ENCODE measurements around the gene NEO1.

Gene NEO1

DNA sequence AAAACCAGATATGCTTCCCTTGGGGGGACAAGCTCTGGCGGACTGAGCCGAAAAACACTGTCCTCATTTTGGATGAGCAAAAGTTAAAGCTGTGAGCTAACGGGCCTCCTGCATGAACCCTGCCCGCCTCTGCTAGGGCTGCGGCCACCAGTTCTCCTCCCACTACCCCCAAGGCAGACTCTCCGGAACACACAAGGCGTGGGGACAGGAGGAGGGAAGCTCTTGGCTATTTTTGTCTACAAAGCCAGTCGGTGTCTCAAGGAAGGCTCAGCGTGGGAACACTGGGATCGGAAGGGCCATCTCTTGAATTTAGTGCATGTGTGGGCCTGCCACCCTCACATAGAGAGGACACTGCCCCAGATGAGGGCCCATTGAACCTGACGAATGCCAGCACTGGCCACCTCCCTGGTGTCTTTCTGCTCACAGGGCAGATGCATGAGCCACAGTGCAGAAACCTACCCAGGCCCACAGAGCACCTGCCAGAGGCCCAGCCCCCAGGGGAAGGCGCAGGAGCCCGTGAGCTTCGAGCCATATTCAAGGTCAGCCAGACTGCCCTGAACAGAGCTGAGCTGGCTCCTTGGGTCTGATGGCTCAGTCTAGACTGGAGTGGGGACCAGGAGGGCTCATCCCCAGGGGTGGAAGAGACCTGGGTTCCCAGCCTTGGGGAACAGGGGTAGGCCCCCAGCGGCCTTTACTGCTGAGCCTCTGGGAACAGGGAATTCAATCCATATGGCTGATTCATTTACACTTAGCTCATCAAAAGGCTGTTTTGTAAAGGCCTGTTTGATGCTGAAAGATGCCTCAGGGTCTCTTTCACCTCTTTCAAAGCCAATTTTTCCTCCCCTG is 278.2 kb downstream of the NEO1 start:
- no peak for TF ChIP-seq SIN3A (IDR thresholded peaks at IDR 0.05; ENCODE audit: borderline replicate concordance, insufficient read depth, low read length)

- TF ChIP-seq FOXP2 (optimal IDR thresholded peaks at IDR 0.05; ENCODE audit: borderline replicate concordance, extremely low read depth, extremely low read length, insufficient read depth), result no peak
- TF ChIP-seq TAF1 (IDR thresholded peaks at IDR 0.05; ENCODE audit: borderline replicate concordance, insufficient read depth, low read length), result no peak
- TF ChIP-seq, protein P1, sequence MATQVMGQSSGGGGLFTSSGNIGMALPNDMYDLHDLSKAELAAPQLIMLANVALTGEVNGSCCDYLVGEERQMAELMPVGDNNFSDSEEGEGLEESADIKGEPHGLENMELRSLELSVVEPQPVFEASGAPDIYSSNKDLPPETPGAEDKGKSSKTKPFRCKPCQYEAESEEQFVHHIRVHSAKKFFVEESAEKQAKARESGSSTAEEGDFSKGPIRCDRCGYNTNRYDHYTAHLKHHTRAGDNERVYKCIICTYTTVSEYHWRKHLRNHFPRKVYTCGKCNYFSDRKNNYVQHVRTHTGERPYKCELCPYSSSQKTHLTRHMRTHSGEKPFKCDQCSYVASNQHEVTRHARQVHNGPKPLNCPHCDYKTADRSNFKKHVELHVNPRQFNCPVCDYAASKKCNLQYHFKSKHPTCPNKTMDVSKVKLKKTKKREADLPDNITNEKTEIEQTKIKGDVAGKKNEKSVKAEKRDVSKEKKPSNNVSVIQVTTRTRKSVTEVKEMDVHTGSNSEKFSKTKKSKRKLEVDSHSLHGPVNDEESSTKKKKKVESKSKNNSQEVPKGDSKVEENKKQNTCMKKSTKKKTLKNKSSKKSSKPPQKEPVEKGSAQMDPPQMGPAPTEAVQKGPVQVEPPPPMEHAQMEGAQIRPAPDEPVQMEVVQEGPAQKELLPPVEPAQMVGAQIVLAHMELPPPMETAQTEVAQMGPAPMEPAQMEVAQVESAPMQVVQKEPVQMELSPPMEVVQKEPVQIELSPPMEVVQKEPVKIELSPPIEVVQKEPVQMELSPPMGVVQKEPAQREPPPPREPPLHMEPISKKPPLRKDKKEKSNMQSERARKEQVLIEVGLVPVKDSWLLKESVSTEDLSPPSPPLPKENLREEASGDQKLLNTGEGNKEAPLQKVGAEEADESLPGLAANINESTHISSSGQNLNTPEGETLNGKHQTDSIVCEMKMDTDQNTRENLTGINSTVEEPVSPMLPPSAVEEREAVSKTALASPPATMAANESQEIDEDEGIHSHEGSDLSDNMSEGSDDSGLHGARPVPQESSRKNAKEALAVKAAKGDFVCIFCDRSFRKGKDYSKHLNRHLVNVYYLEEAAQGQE (IDR thresholded peaks at IDR 0.05; ENCODE audit: insufficient read depth in 1 of 2, low read depth in 2 of 2, low read length in 2 of 2), result no peak
- no peak for TF ChIP-seq POLR2AphosphoS5 (IDR thresholded peaks at IDR 0.05; ENCODE audit: low read depth, low read length)
- TF ChIP-seq SIN3A (IDR thresholded peaks at IDR 0.05; ENCODE audit: borderline replicate concordance, insufficient read depth, low read length), result no peak
Measured at GRCh38 chr15:73331501-73331900, 279.2 kb downstream of the NEO1 start.

DNA sequence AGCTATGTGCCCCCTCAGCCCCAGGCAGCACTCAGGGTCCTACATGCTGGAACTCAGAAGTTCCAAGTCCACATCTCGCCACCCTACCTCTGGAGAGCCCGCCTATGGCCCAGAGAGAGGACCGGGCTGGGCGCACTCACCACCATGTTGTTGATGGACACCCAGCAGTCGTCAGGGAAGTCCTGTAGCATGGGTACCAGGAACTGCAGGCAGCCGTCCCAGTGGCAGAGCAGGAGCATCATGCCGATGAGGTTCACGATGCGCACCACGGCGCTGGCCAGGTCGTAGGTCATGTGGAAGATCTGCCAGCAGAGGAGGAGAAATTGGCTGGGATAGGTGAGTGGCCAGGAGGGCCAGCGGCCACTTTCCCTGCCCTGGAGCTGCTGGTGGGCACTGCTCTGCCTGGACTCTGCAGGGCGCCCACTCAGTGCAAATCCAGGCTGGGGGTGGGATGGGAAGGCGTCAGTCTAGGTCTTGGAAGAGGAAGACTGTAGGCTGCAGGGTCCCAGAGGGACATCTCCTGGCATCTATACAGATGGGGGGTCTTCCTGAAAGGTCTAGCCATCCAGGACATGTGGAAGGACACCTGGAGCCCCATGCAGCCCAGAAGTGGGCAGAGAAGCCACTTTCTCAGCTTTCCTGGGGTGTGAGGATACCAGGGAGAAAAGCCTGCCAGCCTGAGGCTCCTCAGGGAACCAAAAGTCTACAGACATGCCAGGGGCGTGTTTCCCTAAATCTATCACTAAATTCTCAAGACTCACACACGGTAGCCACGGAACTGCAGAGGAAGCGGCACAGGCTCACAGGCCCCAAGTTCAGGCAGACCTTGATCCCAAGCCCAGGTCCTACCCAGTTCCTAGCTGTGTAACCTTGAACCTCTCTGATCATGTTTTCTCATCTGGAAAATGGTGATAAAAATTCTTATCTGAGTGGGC is 280.0 kb downstream of the NEO1 start:
- TF ChIP-seq TAF1 (IDR thresholded peaks at IDR 0.05; ENCODE audit: borderline replicate concordance, insufficient read depth, low read length), result no peak
- no peak for TF ChIP-seq SIN3A (IDR thresholded peaks at IDR 0.05; ENCODE audit: borderline replicate concordance, insufficient read depth, low read length)
- TF ChIP-seq, protein P1 (IDR thresholded peaks at IDR 0.05; ENCODE audit: insufficient read depth in 1 of 2, low read depth in 2 of 2, low read length in 2 of 2), result no peak
- no peak for TF ChIP-seq POLR2AphosphoS5 (IDR thresholded peaks at IDR 0.05; ENCODE audit: low read depth, low read length)
- TF ChIP-seq FOXP2 (optimal IDR thresholded peaks at IDR 0.05; ENCODE audit: borderline replicate concordance, extremely low read depth, extremely low read length, insufficient read depth), result no peak

GRCh38 chr15:73333001-73333400 is 280.7 kb downstream of the NEO1 start:
- TF ChIP-seq SIN3A (IDR thresholded peaks at IDR 0.05; ENCODE audit: borderline replicate concordance, insufficient read depth, low read length), result no peak

GRCh38 chr15:73334086-73334485 is 281.8 kb downstream of the NEO1 start:
- TF ChIP-seq FOXP2 (optimal IDR thresholded peaks at IDR 0.05; ENCODE audit: borderline replicate concordance, extremely low read depth, extremely low read length, insufficient read depth), result no peak
- TF ChIP-seq POLR2AphosphoS5 (IDR thresholded peaks at IDR 0.05; ENCODE audit: low read depth, low read length), result no peak
- TF ChIP-seq SIN3A (IDR thresholded peaks at IDR 0.05; ENCODE audit: borderline replicate concordance, insufficient read depth, low read length), result no peak

DNA sequence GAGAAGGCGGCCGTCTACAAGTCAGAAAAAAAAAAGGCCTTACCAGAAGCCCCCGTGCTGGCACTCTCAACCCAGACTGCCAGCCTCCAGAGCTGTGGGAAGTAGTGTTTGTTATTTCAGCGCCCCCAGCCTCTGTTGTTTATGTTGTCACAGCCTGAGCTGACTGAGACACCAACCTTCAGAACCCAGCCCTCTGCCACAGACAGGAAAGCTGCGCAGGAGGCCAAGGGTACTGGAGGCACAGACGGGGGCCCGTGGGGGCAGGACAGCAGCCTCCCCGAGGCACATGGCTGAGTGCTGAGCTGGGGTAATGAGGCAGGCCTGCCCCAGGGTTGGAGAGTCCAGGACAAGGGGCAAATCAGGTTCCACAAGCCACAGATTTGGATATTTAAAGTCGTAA is 282.8 kb downstream of the NEO1 start:
- TF ChIP-seq POLR2AphosphoS5 (IDR thresholded peaks at IDR 0.05; ENCODE audit: low read depth, low read length), result no peak
- TF ChIP-seq SIN3A (IDR thresholded peaks at IDR 0.05; ENCODE audit: borderline replicate concordance, insufficient read depth, low read length), result no peak
- TF ChIP-seq, protein P1 (IDR thresholded peaks at IDR 0.05; ENCODE audit: insufficient read depth in 1 of 2, low read depth in 2 of 2, low read length in 2 of 2), result no peak
- no peak for TF ChIP-seq TAF1 (IDR thresholded peaks at IDR 0.05; ENCODE audit: borderline replicate concordance, insufficient read depth, low read length)
- TF ChIP-seq FOXP2 (optimal IDR thresholded peaks at IDR 0.05; ENCODE audit: borderline replicate concordance, extremely low read depth, extremely low read length, insufficient read depth), result no peak

Data from PFSK-1 (cell line).